ENCODE results near the gene NME3.

DNA sequence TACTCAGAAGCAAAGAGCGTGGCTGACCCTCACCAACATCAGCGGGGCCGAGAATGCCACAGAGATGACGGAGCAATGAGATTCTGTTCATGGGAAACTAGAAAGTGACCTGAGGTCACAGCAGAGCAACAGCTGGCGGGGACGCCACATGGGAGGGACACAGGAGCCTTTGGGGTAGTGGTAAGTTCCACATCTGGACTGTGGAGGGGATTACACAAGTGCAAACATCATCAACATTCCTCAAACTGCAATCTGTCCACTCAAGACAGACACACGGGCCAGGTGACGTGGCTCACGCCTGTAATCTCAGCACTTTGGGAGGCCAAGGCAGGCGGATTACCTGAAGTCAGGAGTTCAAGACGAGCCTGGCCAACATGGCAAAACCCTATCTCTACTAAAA, 44.1 kb upstream of the NME3 start:
- TF ChIP-seq FOXP1 (CRISPR knock-in tag; IDR thresholded peaks at IDR 0.05; ENCODE audit: borderline replicate concordance) (no peak), RELA (CRISPR knock-in tag; IDR thresholded peaks at IDR 0.05; ENCODE audit: borderline replicate concordance) (no peak)
- TF ChIP-seq, protein P1, sequence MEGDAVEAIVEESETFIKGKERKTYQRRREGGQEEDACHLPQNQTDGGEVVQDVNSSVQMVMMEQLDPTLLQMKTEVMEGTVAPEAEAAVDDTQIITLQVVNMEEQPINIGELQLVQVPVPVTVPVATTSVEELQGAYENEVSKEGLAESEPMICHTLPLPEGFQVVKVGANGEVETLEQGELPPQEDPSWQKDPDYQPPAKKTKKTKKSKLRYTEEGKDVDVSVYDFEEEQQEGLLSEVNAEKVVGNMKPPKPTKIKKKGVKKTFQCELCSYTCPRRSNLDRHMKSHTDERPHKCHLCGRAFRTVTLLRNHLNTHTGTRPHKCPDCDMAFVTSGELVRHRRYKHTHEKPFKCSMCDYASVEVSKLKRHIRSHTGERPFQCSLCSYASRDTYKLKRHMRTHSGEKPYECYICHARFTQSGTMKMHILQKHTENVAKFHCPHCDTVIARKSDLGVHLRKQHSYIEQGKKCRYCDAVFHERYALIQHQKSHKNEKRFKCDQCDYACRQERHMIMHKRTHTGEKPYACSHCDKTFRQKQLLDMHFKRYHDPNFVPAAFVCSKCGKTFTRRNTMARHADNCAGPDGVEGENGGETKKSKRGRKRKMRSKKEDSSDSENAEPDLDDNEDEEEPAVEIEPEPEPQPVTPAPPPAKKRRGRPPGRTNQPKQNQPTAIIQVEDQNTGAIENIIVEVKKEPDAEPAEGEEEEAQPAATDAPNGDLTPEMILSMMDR (IDR thresholded peaks at IDR 0.05) = no peak
